GM12875 (cell line): Measurements from ENCODE around the gene FAM83B.

Experiments used
- H3K4me3 ChIP-seq: one replicate; pipeline ENCODE4 v1.5.1; 2011; ENCODE audit warnings: low read depth, low read length, control low read depth
- TF ChIP-seq, protein P1 (sequence below): IDR thresholded peaks from 2 replicates; pipeline ENCODE4 v1.5.1; 2011; ENCODE audit warnings: low read depth, mild to moderate bottlenecking, control low read depth, inconsistent platforms, low read length, moderate library complexity, borderline replicate concordance; ENCODE audit not compliant: insufficient read depth

FAM83B gene

DNA sequence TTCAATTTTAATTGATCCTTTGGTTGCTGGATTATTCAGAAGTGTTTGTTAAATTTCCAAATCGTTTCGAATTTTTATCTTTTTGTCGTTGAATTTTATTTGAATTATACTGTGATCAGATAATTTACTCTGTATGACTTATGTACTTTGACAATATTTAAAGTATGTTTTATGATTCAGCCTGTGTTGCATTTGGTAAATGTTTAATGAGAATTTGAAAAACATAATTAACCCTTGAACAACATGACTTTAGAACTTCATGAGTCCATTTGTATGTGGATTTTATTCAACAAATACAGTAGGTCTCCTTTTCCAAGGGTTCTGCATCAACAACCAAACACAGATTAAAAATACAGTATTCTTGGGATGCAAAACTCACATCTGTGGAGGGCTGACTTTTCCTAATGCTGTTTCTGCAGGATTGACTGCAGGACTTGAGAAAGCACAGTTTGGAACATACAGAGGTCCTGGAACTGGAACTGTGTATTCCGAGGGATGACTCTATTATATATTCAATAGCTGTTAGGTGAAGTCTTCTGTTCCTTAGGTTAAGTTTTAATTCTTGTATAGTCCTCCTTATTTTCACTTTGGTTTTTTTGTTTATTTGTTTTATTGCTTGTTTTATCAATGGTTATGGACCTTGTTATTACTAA lies 40.5 kb downstream of the FAM83B start:
- H3K4me3 ChIP-seq = no peak overlapping the region
- TF ChIP-seq, protein P1, sequence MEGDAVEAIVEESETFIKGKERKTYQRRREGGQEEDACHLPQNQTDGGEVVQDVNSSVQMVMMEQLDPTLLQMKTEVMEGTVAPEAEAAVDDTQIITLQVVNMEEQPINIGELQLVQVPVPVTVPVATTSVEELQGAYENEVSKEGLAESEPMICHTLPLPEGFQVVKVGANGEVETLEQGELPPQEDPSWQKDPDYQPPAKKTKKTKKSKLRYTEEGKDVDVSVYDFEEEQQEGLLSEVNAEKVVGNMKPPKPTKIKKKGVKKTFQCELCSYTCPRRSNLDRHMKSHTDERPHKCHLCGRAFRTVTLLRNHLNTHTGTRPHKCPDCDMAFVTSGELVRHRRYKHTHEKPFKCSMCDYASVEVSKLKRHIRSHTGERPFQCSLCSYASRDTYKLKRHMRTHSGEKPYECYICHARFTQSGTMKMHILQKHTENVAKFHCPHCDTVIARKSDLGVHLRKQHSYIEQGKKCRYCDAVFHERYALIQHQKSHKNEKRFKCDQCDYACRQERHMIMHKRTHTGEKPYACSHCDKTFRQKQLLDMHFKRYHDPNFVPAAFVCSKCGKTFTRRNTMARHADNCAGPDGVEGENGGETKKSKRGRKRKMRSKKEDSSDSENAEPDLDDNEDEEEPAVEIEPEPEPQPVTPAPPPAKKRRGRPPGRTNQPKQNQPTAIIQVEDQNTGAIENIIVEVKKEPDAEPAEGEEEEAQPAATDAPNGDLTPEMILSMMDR = no peak

DNA sequence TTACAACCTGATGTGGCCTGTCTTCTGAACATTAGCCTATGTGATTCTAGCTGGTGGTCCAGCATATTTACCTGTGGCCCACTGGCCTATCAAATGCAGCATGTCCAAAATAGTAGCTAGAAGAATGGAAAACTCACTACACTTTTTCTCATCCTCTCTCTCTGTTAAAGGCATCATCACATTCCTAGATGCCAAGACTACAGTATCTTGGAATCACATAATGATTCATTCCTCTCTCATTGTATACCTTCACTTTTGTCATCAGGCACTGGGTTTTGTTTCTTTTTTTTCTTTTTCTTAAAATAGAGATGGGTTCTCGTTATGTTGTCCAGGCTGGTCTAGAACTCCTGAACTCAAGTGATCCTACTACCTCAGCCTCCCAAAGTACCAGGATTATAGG lies 45.0 kb downstream of the FAM83B start:
- no peak overlapping the region for H3K4me3 ChIP-seq
- TF ChIP-seq, protein P1 = no peak

DNA sequence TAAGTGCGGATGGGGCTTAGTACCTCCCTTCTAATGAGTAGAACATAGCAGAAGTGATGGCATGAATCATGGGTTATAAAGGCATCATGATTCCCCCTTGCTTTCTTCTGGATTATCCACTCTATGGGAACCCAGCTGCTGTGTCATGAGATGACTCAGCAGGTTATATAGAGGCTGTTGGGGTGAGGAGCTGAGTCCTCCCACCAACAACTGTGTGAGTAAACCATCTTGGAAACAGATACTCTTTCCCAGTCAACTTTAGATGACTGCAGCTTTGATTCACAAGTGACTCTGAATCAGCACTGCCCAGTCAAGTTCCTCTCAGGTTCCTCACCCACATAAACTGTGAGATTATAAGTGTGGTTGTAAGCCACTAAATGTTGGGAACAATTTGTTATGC lies 46.3 kb downstream of the FAM83B start:
- H3K4me3 ChIP-seq = no peak overlapping the region
- TF ChIP-seq, protein P1 = no peak

DNA sequence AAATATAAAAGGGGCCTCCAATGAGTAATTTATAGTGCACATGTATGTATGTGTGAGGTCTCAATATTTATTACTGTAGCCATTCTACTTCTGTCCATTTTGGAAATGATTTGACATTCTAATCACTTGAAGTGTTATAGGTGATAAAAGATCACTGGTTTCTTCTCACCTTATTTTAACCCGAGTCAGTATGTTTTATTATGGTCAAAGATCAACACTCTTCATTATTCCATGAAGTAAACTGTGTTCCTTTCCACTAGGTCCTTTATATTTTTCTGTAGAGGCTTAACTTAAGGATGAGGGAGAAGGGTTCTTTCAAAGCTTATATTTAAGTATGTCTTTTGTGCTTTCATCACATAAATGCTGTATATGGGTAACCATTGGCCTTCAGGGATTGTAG lies 47.2 kb downstream of the FAM83B start:
- TF ChIP-seq, protein P1 = no peak
- no peak overlapping the region for H3K4me3 ChIP-seq

GRCh38 chr6:54896302-54896701 lies 49.7 kb downstream of the FAM83B start:
- H3K4me3 ChIP-seq = no peak overlapping the region
- TF ChIP-seq, protein P1 = no peak

- TF ChIP-seq, protein P1 = no peak
- no peak overlapping the region for H3K4me3 ChIP-seq
These were observed 51.1 kb downstream of the FAM83B start for GRCh38 chr6:54897462-54898189.

DNA sequence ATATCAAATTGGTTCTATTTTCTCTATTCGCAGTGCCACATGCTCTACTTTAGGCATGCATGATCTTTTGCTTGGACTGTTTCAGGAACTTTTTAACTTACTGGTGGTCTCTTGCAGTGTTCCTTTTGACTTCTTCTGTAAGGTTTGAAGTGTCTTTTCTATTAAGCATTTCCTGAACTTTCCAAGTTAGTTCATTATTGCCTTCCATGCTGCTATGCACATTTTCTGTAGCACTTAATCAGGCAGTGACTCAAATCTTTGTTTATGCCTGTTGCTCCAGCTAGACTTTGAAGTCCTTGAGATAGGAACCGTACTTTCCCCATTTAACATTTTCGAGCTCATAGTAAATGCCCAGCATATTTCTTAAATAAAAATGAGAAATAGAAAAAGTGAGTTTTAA lies 52.2 kb downstream of the FAM83B start:
- no peak overlapping the region for H3K4me3 ChIP-seq
- TF ChIP-seq, protein P1 = no peak
